H1 (cell line): ENCODE measurements around the gene DRC7. TPM values are rescaled to one million over a fixed set of nuclear protein-coding genes. Genes with fewer than 3 reads are reported as not detected.

Source experiments
- ASH2L ChIP-seq: fragments of 200-600, 300-600 bp; sonication (generic); IDR thresholded peaks from one replicate; pipeline ENCODE4 v1.7.1; 2017; ENCODE audit warnings: low read length
- CBX5 ChIP-seq: fragments of 300-800, 300-1000 bp; sonication (generic); IDR thresholded peaks from 2 replicates; pipeline ENCODE4 v1.7.1; 2016; ENCODE audit warnings: antibody characterized with exemption, low read length, low read depth
- YY1 ChIP-seq: IDR thresholded peaks from 2 replicates; pipeline ENCODE4 v1.6.1; 2011; ENCODE audit warnings: low read depth, mild to moderate bottlenecking, low read length
- polyA plus RNA-seq, 7 experiments: library from polyadenylated mRNA; depleted of rRNA in 3 of 7; stranded (reverse) in 5 of 7; unstranded in 2 of 7; fragments of >200 nt in 5 of 7; fragments of 200-250 nt in 2 of 7; gene quantifications; 1 replicate in 5 of 7; 2 replicates in 1 of 7; 4 replicates in 1 of 7; pipeline versions ENCODE4 v1.2.1 to v1.2.3, GENCODE V29; 2011 to 2013; ENCODE audit warnings: missing spikeins in 2 of 7, mixed read lengths in 2 of 7
- total RNA-seq: library from RNA; stranded (reverse); fragmentation: NEBNext Ultra II Directional; extraction: Animal tissue kit (Norgen Biotek cat#: 25700); gene quantifications from 2 replicates; pipeline ENCODE4 v1.2.1, GENCODE V29; 2021
- TF ChIP-seq, protein P1 (sequence below): IDR thresholded peaks from 2 replicates; pipeline ENCODE4 v1.6.1; 2012; ENCODE audit warnings: inconsistent platforms

DRC7 gene
- total and polyA plus RNA-seq, 2 of the 8 experiments (the other 6 are each of a cell fraction or from before 2014, with no cell fraction given): 0.14 TPM; not detected in 1

GRCh38 chr16:57653936-57654335 is 40.7 kb upstream of the DRC7 start (continued):
- TF ChIP-seq CBX5: no peak
- TF ChIP-seq YY1: no peak
- TF ChIP-seq, protein P1, sequence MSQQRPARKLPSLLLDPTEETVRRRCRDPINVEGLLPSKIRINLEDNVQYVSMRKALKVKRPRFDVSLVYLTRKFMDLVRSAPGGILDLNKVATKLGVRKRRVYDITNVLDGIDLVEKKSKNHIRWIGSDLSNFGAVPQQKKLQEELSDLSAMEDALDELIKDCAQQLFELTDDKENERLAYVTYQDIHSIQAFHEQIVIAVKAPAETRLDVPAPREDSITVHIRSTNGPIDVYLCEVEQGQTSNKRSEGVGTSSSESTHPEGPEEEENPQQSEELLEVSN: no peak
- TF ChIP-seq ASH2L: no peak
